NK-92 treated with Interleukin-12 subunit alpha and Interleukin-12 subunit beta, amount 100 ng/mL, for 24 hours (cell line): ENCODE measurements around the gene RNASEH2C.
"Not testable (repeated sequence)": the region's sequence is repeated elsewhere in the genome, so short reads cannot be mapped to it uniquely, and the experiment has no call there.

Experiments
- DNase-seq: peaks from one replicate; lab custom pipeline; 2025; lab: John Stamatoyannopoulos, UW

RNASEH2C gene

GRCh38 chr11:65720211-65720934 lies at the start of gene RNASEH2C:
Gene RNASEH2C (minus strand): TSS chr11:65720798. CDS start chr11:65720758, 40 bp downstream.
- DNase-seq = peak; percentile 74

DNA sequence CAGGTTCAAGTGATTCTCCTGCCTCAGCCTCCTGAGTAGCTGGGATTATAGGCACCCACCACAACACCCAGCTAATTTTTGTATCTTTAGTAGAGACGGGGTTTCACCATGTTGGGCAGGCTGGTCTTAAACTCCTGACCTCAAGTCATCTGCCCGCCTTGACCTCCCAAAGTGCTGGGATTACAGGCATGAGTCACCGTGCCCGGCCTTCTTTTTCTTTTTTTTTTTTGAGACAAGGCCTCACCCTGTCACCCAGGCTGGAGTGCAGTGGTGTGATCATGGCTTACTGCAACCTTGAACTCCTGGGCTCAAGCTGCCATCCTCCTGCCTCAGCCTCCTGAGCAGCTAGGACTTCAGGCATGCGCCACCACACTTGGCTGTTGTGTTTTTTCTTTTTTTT lies 47.2 kb upstream of the RNASEH2C start:
- DNase-seq = not testable (repeated sequence)

- no peak for DNase-seq
Observed at GRCh38 chr11:65767406-65767805, 46.8 kb upstream of the RNASEH2C start.

- no peak for DNase-seq
Observed at GRCh38 chr11:65766535-65766934, 45.9 kb upstream of the RNASEH2C start.

DNA sequence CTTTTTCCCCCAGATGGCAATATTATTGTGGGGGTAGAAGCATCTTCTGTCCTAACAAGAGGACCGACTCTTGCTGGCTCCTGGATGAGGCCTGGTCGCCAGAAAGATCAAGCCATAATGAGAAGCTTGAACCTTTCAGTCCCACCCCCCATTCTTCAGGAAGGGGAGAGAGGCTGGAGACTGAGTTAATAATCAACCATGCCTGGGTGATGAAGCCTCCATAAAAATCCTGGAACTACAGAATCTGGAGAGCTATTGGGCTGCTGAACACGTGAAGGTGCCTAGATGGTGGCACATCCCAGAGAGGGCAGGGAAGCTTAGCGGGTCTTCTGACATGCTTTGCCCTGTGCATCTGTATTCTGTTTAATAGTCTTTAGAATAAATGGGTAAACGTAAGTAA lies 43.8 kb upstream of the RNASEH2C start:
- no peak for DNase-seq

- DNase-seq = not testable (repeated sequence)
Observed at GRCh38 chr11:65762816-65763215, 42.2 kb upstream of the RNASEH2C start.

GRCh38 chr11:65762169-65762568 lies 41.6 kb upstream of the RNASEH2C start:
- DNase-seq = not testable (repeated sequence)

GRCh38 chr11:65745049-65745448 lies 24.5 kb upstream of the RNASEH2C start:
- no peak for DNase-seq

- DNase-seq = no peak
Observed at GRCh38 chr11:65744699-65745042, 24.1 kb upstream of the RNASEH2C start.

DNA sequence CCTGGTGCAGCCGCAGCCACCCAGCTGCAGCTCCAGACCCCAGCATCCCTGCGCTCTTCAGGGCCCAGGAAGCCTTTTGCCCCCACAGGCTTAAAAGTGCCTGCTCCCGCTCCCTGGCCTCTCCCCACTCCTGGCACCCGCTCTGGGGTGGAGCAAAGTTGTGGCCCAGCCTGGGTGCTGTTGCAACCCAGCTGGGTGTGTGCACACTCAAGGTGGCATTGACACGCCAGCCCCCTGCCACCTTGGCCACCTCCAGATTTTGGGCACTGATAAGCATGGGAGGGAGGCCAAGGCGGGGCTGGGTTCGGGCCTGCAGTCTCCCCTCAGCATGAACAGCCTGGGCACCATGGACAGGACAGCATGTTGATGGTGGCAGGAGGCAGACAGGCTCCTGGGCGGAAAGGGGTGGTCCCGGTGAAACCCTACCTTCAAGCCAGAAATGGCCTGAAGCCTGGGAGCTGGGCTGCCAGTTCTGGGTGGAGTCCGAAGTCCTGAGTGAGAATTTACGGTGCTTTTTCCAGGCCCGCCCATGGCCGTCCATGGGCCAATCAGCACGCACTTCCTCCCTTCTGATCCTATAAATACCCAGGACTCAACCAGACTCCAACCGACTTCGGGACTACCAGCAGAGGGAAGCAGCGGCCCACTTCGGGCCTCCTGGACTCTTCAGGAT lies 23.6 kb upstream of the RNASEH2C start:
- DNase-seq = no peak

DNA sequence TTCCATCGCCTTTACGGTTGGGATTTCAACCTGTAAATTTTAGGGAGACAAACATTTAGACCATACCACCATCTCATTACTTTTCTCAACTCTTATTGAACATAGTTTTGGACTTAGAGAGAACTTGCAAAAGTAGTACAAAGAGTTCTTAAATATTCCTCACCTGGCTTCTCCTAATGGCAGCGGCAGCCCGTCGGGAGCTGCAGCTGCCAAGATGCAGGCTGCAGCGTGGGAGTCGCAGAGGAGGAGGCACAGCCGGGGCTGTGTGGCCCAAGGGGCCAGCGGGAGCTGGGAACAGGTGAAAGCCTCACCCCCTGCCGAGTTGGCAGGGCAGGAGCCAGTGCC lies 23.1 kb upstream of the RNASEH2C start:
- DNase-seq = no peak

DNA sequence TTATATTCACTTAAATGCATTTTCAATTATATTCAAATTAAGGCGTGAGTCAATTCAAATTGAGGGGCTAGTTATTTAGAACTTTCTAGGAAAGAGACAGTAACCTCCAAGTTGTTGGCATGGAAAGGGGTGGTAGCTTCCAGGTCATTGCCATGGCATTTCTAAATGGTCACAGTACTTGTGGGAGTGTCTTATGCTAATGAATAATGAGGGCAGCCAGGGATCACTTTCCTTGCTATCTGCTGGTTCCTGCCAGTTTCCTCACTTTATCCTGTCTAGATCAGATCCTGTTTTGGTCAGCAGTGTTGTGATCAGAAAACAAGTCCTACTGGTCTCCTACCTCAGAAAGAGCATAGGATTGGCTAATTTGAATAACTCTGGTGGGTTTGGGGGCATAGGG lies 21.8 kb upstream of the RNASEH2C start:
- DNase-seq = no peak

- no peak for DNase-seq
Observed at GRCh38 chr11:65741185-65741584, 20.6 kb upstream of the RNASEH2C start.

- DNase-seq = no peak
Observed at GRCh38 chr11:65739022-65739421, 18.4 kb upstream of the RNASEH2C start.

DNA sequence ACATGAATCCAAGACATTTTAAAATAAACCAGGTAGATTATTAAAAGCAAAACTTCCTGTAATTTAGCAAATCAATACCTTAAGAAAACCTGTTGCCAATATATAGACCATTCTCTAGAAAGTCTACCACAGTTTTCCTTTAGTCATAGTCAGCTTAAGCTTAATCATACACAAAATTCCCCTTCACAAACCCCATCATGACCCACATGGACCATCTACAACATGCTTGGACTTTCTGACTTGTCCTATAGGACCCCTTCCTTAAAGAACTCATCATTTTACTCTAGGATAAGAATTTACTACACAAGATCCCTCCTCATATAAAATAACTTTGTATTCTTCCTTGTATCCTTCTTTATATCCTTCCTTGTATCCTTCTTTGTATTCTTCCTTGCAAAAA lies 16.2 kb upstream of the RNASEH2C start:
- no peak for DNase-seq

GRCh38 chr11:65735111-65735510 lies 14.5 kb upstream of the RNASEH2C start:
- DNase-seq = not testable (repeated sequence)

DNA sequence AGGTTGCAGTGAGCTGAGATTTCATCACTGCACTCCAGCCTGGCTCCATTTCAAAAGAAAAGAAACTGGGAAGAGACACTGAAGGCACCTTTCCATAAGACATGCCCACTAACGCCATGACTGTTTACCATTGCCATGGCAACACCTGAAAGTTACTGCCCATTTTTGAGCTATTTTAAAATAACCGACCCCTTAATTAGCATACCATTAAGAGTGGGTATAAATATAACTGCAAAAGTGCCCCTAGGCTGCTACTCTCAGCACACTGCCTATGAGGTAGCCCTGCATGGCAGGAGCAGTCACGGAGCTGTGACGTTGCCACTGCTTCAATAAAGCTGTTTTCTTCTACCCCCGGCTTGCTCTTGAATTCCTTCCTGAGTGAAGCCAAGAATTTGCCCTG lies 9.9 kb upstream of the RNASEH2C start:
- no peak for DNase-seq

- DNase-seq = no peak
Observed at GRCh38 chr11:65727865-65728264, 7.3 kb upstream of the RNASEH2C start.

- no peak for DNase-seq
Observed at GRCh38 chr11:65726660-65727059, 6.1 kb upstream of the RNASEH2C start.

DNA sequence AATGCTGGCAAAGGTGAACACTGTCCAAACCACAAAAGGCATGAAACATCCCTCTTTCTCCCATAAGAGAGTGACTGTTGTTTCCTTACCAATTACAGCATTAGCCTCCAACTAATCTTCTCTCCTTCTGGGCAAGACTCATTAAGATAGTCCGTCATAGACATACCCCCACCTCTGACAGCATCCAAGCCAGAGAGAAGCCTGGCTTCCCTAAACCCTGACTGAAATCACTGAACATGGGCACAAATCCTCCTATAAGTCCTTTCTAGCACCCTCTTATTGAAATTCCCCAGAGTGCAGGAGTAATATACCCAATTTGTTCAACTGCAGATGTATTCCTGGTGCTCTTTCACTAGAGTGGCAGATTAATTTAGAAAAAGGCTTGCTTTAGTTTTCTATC lies 1.7 kb upstream of the RNASEH2C start:
- DNase-seq = no peak

GRCh38 chr11:65719871-65720210 lies 757 bp downstream of the RNASEH2C start:
- DNase-seq = no peak

DNA sequence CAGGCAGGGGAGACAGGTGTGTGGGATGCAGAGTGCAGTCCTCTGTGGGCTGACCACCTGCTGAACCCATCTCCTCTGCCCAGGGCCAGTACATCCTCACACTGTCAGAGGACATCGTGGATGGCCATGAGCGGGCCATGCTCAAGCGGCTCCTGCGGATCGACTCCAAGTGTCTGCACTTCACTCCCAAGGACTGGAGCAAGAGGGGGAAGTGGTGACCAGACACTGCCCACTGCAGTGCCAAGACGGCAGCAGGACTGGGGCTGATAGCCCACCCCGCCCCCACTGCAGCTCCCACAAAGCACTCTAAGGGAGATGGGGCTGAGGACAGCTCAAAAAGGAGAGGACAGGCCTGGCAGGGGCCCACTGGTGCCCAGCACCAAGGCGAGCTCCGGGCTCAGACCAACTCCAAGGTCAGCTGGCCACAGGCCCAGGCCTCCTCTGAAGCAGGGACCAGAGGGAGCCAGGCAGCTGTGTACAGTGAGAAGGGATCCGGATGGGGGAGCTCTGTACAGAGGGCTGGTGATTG lies 1.6 kb downstream of the RNASEH2C start:
- DNase-seq = no peak

DNA sequence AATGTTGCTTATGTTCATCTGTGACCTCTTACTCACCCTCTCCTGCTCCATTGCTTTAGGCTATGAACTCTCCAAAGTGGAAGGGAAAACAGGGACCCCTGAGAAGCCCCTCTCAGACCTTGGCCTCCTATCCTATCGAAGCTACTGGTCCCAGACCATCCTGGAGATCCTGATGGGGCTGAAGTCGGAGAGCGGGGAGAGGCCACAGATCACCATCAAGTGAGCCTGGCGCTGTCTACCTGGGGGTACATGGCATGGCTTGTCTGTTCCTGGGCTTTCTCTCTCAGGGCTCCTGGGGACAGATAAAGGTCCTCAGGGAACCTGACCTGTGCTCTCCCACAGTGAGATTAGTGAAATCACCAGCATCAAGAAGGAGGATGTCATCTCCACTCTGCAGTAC lies 2.1 kb downstream of the RNASEH2C start:
- DNase-seq = no peak

DNA sequence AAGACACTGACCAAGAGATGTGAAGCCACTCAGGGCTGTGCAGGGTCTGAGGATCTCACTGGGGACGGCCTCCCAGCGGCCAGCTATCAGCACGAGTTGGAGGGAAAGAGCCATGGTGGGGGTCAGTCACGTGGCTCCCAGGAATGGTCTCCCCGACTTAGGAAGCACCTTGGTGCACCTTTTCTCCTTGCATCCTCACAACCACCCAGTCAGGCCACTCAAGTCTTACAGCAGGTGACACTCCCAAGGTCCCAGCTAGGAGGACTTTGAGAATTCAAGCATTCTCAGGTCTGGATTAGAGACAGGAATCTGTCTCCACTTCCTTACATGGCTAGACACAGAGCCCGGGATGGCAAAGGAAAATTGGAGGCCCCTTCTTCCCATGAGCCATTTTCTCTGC lies 2.7 kb downstream of the RNASEH2C start:
- DNase-seq = no peak
